Smooth muscle cell of the brain vasculature (primary cell): ENCODE data around the gene PROSER3.
"Not testable (repeated sequence)": the region's sequence is repeated elsewhere in the genome, so short reads cannot be mapped to it uniquely, and the experiment has no call there.

Source experiments
- DNase-seq: peaks from one replicate; pipeline ENCODE4 v3.0.0-alpha.2; 2012; ENCODE audit warnings: low read depth, low spot score

PROSER3 gene

GRCh38 chr19:35753634-35754369 is 4.2 kb upstream of the PROSER3 start:
- DNase-seq: no peak

GRCh38 chr19:35754370-35755130 is 3.4 kb upstream of the PROSER3 start:
- no peak for DNase-seq

GRCh38 chr19:35755131-35755549 is 2.8 kb upstream of the PROSER3 start:
- no peak for DNase-seq

- DNase-seq: no peak
Observed at GRCh38 chr19:35755550-35756376, 2.2 kb upstream of the PROSER3 start.

- DNase-seq: no peak
Observed at GRCh38 chr19:35756377-35757230, 1.4 kb upstream of the PROSER3 start, which contains the start of gene HSPB6. TSS of gene HSPB6 (minus strand) at chr19:35757029. CDS start at chr19:35757008, 21 bp downstream.

- peak; percentile 89 for DNase-seq
Observed at GRCh38 chr19:35757231-35757748, 686 bp upstream of the PROSER3 start.

GRCh38 chr19:35759697-35760096 is 1.7 kb downstream of the PROSER3 start:
- DNase-seq: no peak

GRCh38 chr19:35760711-35761349 is 2.9 kb downstream of the PROSER3 start:
- DNase-seq: no peak

GRCh38 chr19:35764432-35765315 is 6.7 kb downstream of the PROSER3 start:
- DNase-seq: no peak

GRCh38 chr19:35766571-35767104 is 8.7 kb downstream of the PROSER3 start:
- no peak for DNase-seq

GRCh38 chr19:35767288-35768081 is 9.5 kb downstream of the PROSER3 start:
- DNase-seq: no peak

GRCh38 chr19:35768082-35768421 is 10.1 kb downstream of the PROSER3 start:
- DNase-seq: no peak

- not testable (repeated sequence) for DNase-seq
Observed at GRCh38 chr19:35772362-35772761, 14.4 kb downstream of the PROSER3 start.

GRCh38 chr19:35773020-35773806 is 15.2 kb downstream of the PROSER3 start:
- DNase-seq: no peak

- no peak for DNase-seq
Observed at GRCh38 chr19:35774274-35775045, 16.5 kb downstream of the PROSER3 start.

- no peak for DNase-seq
Observed at GRCh38 chr19:35775046-35775297, 17.0 kb downstream of the PROSER3 start.
